NCI-H460 (cell line): ENCODE data around the gene ATXN10. TPM values are rescaled to one million over a fixed set of nuclear protein-coding genes. Genes with fewer than 3 reads are reported as not detected.
"Not testable (repeated sequence)": the region's sequence is repeated elsewhere in the genome, so short reads cannot be mapped to it uniquely, and the experiment has no call there.

Experiments used
- DNase-seq: peaks from one replicate; pipeline ENCODE4 v3.0.0-alpha.2; 2016; ENCODE audit warnings: low read depth; ENCODE audit errors: extremely low read depth
- total RNA-seq: library from RNA; depleted of rRNA; stranded (reverse); fragments of >200 nt; shearing (Covaris generic); gene quantifications from 2 replicates; pipeline ENCODE4 v1.2.3, GENCODE V29; 2014

Gene ATXN10
- total RNA-seq, 1 experiment from 2014 or later = 42.1 TPM

- no peak for DNase-seq
Observed at GRCh38 chr22:45781459-45781858, 109.8 kb downstream of the ATXN10 start.

- DNase-seq = no peak
Observed at GRCh38 chr22:45781966-45782365, 110.3 kb downstream of the ATXN10 start.

GRCh38 chr22:45783021-45783420 is 111.4 kb downstream of the ATXN10 start:
- no peak for DNase-seq

- no peak for DNase-seq
Observed at GRCh38 chr22:45783690-45784089, 112.1 kb downstream of the ATXN10 start.

GRCh38 chr22:45784357-45785277 is 113.0 kb downstream of the ATXN10 start:
- DNase-seq = no peak

- no peak for DNase-seq
Observed at GRCh38 chr22:45785458-45785857, 113.8 kb downstream of the ATXN10 start.

GRCh38 chr22:45786726-45787125 is 115.1 kb downstream of the ATXN10 start:
- no peak for DNase-seq

GRCh38 chr22:45787759-45788158 is 116.1 kb downstream of the ATXN10 start:
- no peak for DNase-seq

GRCh38 chr22:45788522-45788921 is 116.9 kb downstream of the ATXN10 start:
- DNase-seq = no peak

GRCh38 chr22:45790401-45790800 is 118.8 kb downstream of the ATXN10 start:
- DNase-seq = no peak

- no peak for DNase-seq
Observed at GRCh38 chr22:45793161-45793560, 121.5 kb downstream of the ATXN10 start.

- no peak for DNase-seq
Observed at GRCh38 chr22:45793892-45794291, 122.3 kb downstream of the ATXN10 start.

- DNase-seq = not testable (repeated sequence)
Observed at GRCh38 chr22:45796009-45796408, 124.4 kb downstream of the ATXN10 start.

GRCh38 chr22:45799291-45799690 is 127.7 kb downstream of the ATXN10 start:
- no peak for DNase-seq

GRCh38 chr22:45802054-45802453 is 130.4 kb downstream of the ATXN10 start:
- no peak for DNase-seq

GRCh38 chr22:45804319-45804985 is 132.8 kb downstream of the ATXN10 start:
- no peak for DNase-seq

GRCh38 chr22:45804986-45805325 is 133.3 kb downstream of the ATXN10 start:
- peak; percentile 27 for DNase-seq

- no peak for DNase-seq
Observed at GRCh38 chr22:45805413-45805812, 133.8 kb downstream of the ATXN10 start.

GRCh38 chr22:45807156-45807915 is 135.7 kb downstream of the ATXN10 start:
- DNase-seq = no peak

- DNase-seq = no peak
Observed at GRCh38 chr22:45812910-45813309, 141.3 kb downstream of the ATXN10 start.

- no peak for DNase-seq
Observed at GRCh38 chr22:45814198-45814597, 142.6 kb downstream of the ATXN10 start.
